Activated effector memory CD4-positive, alpha-beta T cell treated with Interleukin-2 at 50 U/mL for 16 hours (primary cell): ENCODE results near the gene OR6K6.

Experiments used
- DNase-seq: peaks from one replicate; pipeline ENCODE4 v3.0.0-alpha.2; 2020

Gene OR6K6

DNA sequence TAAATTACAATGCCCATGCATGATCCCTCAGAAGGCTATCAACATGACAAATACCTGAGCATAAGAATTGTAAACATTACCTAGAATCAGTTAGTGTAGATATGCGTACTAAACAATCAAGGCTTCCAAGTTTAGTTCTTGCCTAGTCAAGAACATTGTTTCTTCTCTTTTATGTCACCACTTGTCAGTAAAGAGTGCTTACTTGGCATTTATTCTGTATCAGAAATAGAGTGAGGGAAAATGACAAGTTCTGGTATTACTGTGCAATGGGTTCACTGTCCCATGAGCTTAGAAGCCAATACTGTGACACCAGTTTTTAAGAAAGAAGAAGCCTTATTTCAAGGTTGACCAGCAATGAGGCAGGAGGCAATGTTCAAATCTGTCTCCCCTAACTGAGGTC, 49.2 kb downstream of the OR6K6 start:
- DNase-seq, result no peak
